SK-N-SH (cell line): ENCODE data around the gene PNRC2.

Experiments used
- EP300 ChIP-seq, 2 experiments: IDR thresholded peaks; 2 replicates each; pipeline versions ENCODE4 v1.4.0 to v1.6.1; 2012; ENCODE audit warnings: borderline replicate concordance in 1 of 2, low read depth in 1 of 2, low read length in 1 of 2
- JUND ChIP-seq: IDR thresholded peaks from 2 replicates; pipeline ENCODE4 v1.4.0; 2012
- SIN3A ChIP-seq: IDR thresholded peaks from 2 replicates; pipeline ENCODE4 v1.6.1; 2012; ENCODE audit warnings: low read depth, mild to moderate bottlenecking, low read length, moderate library complexity, borderline replicate concordance
- YY1 ChIP-seq: IDR thresholded peaks from 2 replicates; pipeline ENCODE4 v1.4.0; 2012; ENCODE audit warnings: low read depth, mild to moderate bottlenecking
- TF ChIP-seq, protein P1 (sequence below): fragments of 200-600 bp; sonication (generic); IDR thresholded peaks from 2 replicates; pipeline ENCODE4 v1.6.1; 2017; ENCODE audit warnings: antibody characterized with exemption, mild to moderate bottlenecking, moderate library complexity

DNA sequence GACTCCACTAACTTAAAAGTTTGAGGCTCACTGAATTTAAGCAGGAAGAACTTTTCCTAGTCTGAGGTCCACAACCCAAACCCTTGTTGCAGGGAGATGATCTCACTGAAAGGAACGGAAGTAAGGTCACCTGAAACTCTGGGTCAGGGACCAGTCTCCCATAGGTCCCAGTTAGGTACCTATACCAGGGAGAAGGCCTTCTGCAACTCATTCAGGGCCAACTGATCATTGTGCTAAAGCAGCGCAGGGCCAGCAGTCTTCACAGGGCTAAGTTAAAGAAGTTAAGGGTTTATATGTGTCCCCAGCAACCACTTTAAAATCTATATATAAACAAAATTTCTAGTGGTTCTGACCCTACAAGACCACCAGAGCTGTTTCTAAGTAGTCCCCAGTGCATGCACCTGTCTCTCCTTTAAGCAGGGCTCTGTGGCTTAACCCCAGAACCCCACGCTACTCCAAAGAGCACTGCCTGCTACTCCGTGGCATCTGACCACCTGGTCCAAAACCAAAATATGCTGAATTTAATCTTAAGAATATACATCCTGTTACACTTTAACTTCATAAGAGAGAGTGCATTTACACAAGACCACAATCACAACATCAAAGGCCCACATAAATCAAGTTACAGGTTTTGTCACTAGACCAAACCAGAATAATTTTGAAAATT is 17.7 kb downstream of the PNRC2 start:
- TF ChIP-seq, protein P1, sequence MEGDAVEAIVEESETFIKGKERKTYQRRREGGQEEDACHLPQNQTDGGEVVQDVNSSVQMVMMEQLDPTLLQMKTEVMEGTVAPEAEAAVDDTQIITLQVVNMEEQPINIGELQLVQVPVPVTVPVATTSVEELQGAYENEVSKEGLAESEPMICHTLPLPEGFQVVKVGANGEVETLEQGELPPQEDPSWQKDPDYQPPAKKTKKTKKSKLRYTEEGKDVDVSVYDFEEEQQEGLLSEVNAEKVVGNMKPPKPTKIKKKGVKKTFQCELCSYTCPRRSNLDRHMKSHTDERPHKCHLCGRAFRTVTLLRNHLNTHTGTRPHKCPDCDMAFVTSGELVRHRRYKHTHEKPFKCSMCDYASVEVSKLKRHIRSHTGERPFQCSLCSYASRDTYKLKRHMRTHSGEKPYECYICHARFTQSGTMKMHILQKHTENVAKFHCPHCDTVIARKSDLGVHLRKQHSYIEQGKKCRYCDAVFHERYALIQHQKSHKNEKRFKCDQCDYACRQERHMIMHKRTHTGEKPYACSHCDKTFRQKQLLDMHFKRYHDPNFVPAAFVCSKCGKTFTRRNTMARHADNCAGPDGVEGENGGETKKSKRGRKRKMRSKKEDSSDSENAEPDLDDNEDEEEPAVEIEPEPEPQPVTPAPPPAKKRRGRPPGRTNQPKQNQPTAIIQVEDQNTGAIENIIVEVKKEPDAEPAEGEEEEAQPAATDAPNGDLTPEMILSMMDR = no peak
- TF ChIP-seq YY1 (no peak), SIN3A (no peak), EP300 (IDR thresholded peaks at IDR 0.05; ENCODE audit: borderline replicate concordance in 1 of 2, low read depth in 1 of 2, low read length in 1 of 2) (no peak), JUND (no peak)
